K562 (cell line): ENCODE measurements around the gene KRT38. TPM values are rescaled to one million over a fixed set of nuclear protein-coding genes. Genes with fewer than 3 reads are reported as not detected.

ENCODE experiments used
- ATAC-seq: fragments of 200-7000 bp; cut with Tn5 transposase; 3 replicates; pipeline ENCODE4 v1.9.1; 2020; ENCODE audit warnings: moderate library complexity
- BruUV-seq: library from RNA; stranded (reverse); fragments of 400-500 nt; replicated peaks from 2 replicates; lab custom pipeline; 2021; lab: Mats Ljungman, UMichigan
- CTCF ChIA-PET: fragments of 300-600 bp; formaldehyde crosslinking; extraction: SDS; loops from one replicate; lab custom pipeline; 2021; ENCODE audit warnings: low intra/inter-chr PET ratio; lab: Yijun Ruan, JAX
- POLR2A ChIA-PET: fragments of 300-600, 350-650 bp; sonication (Branson Sonifier 250); formaldehyde crosslinking; extraction: SDS; loops from one replicate; lab custom pipeline; 2021; ENCODE audit warnings: antibody characterized with exemption, inconsistent platforms; lab: Yijun Ruan, JAX
- DNase-seq, 4 experiments: peaks; one replicate each; pipeline versions ENCODE4 v3.0.0 to v3.0.0-alpha.2; 2011 to 2018; ENCODE audit warnings: low spot score in 3 of 4, mixed read lengths in 3 of 4; ENCODE audit errors: extremely low read depth in 1 of 4
- FAIRE-seq: peaks from 2 replicates; lab custom pipeline; 2011; peaks lifted over from hg19 to GRCh38; lab: Jason Lieb, UNC
- H2AFZ ChIP-seq: 2 replicates; pipeline ENCODE4 v1.6.0; 2011; ENCODE audit warnings: low read depth, low read length, control low read depth, inconsistent platforms
- H3K27ac ChIP-seq: fragments of 200-600 bp; 3 replicates; pipeline ENCODE4 v1.8.0; 2011; ENCODE audit warnings: low read depth, mild to moderate bottlenecking, control low read depth, inconsistent platforms, low read length, moderate library complexity, mixed read lengths; ENCODE audit errors: extremely low read depth
- H3K27me3 ChIP-seq, 2 experiments: fragments of 300-600 bp in 1 of 2; 2 replicates in 1 of 2; 3 replicates in 1 of 2; pipeline versions ENCODE4 v1.6.0 to v1.8.0; 2011; ENCODE audit warnings: inconsistent platforms in 2 of 2, low read length in 2 of 2, mild to moderate bottlenecking in 1 of 2, mixed read lengths in 1 of 2, moderate library complexity in 1 of 2; ENCODE audit not compliant: control insufficient read depth in 2 of 2, insufficient read depth in 2 of 2
- H3K36me3 ChIP-seq: fragments of 300-600 bp; 3 replicates; pipeline ENCODE4 v1.8.0; 2011; ENCODE audit warnings: mild to moderate bottlenecking, low read length, inconsistent platforms; ENCODE audit not compliant: control insufficient read depth, insufficient read depth
- H3K4me1 ChIP-seq, 2 experiments: fragments of 200-600 bp in 1 of 2; replicated peaks in 1 of 2; 2 replicates in 1 of 2; 3 replicates in 1 of 2; pipeline versions ENCODE4 v1.5.1 to v1.8.0; 2011; ENCODE audit warnings: inconsistent platforms in 2 of 2, low read length in 2 of 2, mild to moderate bottlenecking in 1 of 2, mixed read lengths in 1 of 2, moderate library complexity in 1 of 2; ENCODE audit not compliant: control insufficient read depth in 2 of 2, insufficient read depth in 2 of 2
- H3K4me2 ChIP-seq: 2 replicates; pipeline ENCODE4 v1.6.1; 2011; ENCODE audit warnings: low read length, control low read depth, inconsistent platforms, mixed read lengths; ENCODE audit not compliant: insufficient read depth
- H3K4me3 ChIP-seq: fragments of 200-600 bp; sonication (generic), shearing (Covaris generic); 2 replicates; pipeline ENCODE4 v1.5.1; 2016; ENCODE audit warnings: control low read depth, inconsistent platforms
- H3K79me2 ChIP-seq: fragments of 200-600 bp; 3 replicates; pipeline ENCODE4 v1.8.0; 2011; ENCODE audit warnings: low read length, inconsistent platforms; ENCODE audit not compliant: control insufficient read depth, insufficient read depth
- H3K9ac ChIP-seq, 2 experiments: 2 replicates each; pipeline versions ENCODE4 v1.6.0 to v1.6.1; 2011; ENCODE audit warnings: low read depth in 2 of 2, low read length in 2 of 2, control low read depth in 1 of 2, inconsistent platforms in 1 of 2, mild to moderate bottlenecking in 1 of 2, mixed read lengths in 1 of 2; ENCODE audit not compliant: insufficient read depth in 1 of 2
- H3K9me1 ChIP-seq: one replicate; pipeline ENCODE4 v1.6.0; 2011; ENCODE audit warnings: inconsistent platforms, mild to moderate bottlenecking, low read length, moderate library complexity; ENCODE audit not compliant: control insufficient read depth, insufficient read depth
- H3K9me3 ChIP-seq: replicated peaks from 2 replicates; pipeline ENCODE4 v1.5.1; 2011; ENCODE audit warnings: low read depth, low read length, inconsistent platforms; ENCODE audit not compliant: control insufficient read depth, insufficient read depth
- H4K20me1 ChIP-seq: replicated peaks from 2 replicates; pipeline ENCODE4 v1.6.1; 2011; ENCODE audit warnings: low read length, inconsistent platforms, mixed read lengths; ENCODE audit not compliant: control insufficient read depth, insufficient read depth
- ARID1B ChIP-seq: fragments of 450-650 bp; IDR thresholded peaks from 2 replicates; pipeline ENCODE4 v1.6.1; 2016; ENCODE audit warnings: antibody characterized with exemption, mild to moderate bottlenecking, inconsistent platforms
- C11orf30 ChIP-seq: fragments of 450-650 bp; IDR thresholded peaks from 2 replicates; pipeline ENCODE4 v1.6.1; 2016; ENCODE audit warnings: low read depth, mild to moderate bottlenecking
- CBX1 ChIP-seq: sonication (generic); IDR thresholded peaks from 2 replicates; pipeline ENCODE4 v1.6.1; 2016; ENCODE audit warnings: antibody characterized with exemption, low read depth, mild to moderate bottlenecking
- MAFG ChIP-seq: fragments of 450-650 bp; conservative IDR thresholded peaks from 2 replicates; pipeline ENCODE4 v1.6.1; 2016; ENCODE audit warnings: missing genetic modification characterization, missing compliant biosample characterization
- PKNOX1 ChIP-seq: fragments of 450-650 bp; IDR thresholded peaks from 2 replicates; pipeline ENCODE4 v1.6.1; 2016
- POLR2H ChIP-seq: IDR thresholded peaks from 2 replicates; pipeline ENCODE4 v1.6.1; 2016; ENCODE audit warnings: missing genetic modification characterization, low read depth, mild to moderate bottlenecking, control low read depth, missing compliant biosample characterization, moderate library complexity
- SRSF7 ChIP-seq: fragments of 200-400 bp; formaldehyde crosslinking; optimal IDR thresholded peaks from 2 replicates; pipeline ENCODE3; 2017; ENCODE audit warnings: mild to moderate bottlenecking, low read depth, low read length
- ZBTB34 ChIP-seq: fragments of 250-450 bp; sonication (Bioruptor Pico); IDR thresholded peaks from 2 replicates; pipeline ENCODE4 v1.8.0; 2021; ENCODE audit warnings: mild to moderate bottlenecking, moderate library complexity
- ZNF695 ChIP-seq: fragments of 450-650 bp; formaldehyde crosslinking; IDR thresholded peaks from 2 replicates; pipeline ENCODE4 v1.4.0; 2020; ENCODE audit warnings: mild to moderate bottlenecking, moderate library complexity
- WGBS: fragments of 100-300 bp; shearing (Covaris generic); methylation state at CpG from one replicate; pipeline ENCODE4 v1.1.6; 2016; ENCODE audit warnings: low coverage, mixed read lengths; ENCODE audit not compliant: insufficient coverage; ENCODE audit errors: missing lambda C conversion rate; 5-methylcytosine and 5-hydroxymethylcytosine counted together
- in situ Hi-C: fragments of 300-500 bp; cut with MboI; formaldehyde crosslinking; loops from 4 replicates; pipeline ENCODE4 v1.15.0; 2018; ENCODE audit warnings: inconsistent platforms, mixed read lengths
- intact Hi-C: fragments of 100-400 bp; cut with micrococcal nuclease; formaldehyde crosslinking; loops from 2 replicates; pipeline ENCODE4 v1.14.2; 2022
- polyA plus RNA-seq, 8 experiments: library from polyadenylated mRNA; depleted of rRNA in 4 of 8; stranded (reverse) in 5 of 8; unstranded in 3 of 8; fragments of >200 nt; fragmentation: Nextera tagmentation in 2 of 8; fragmentation: Illumina TruSeq in 1 of 8; extraction: Ambion mirVana in 2 of 8; extraction: Trizol in 1 of 8; gene quantifications; 2 replicates each; pipeline versions ENCODE4 v1.2.1 to v1.2.3, GENCODE V29; 2011 to 2014; ENCODE audit warnings: inconsistent platforms in 1 of 8, missing spikeins in 1 of 8
- total RNA-seq, 7 experiments: library from RNA; depleted of rRNA in 6 of 7; stranded (reverse); fragments of >200 nt in 6 of 7; fragmentation: Illumina TruSeq in 2 of 7; extraction: Trizol in 2 of 7; gene quantifications; 2 replicates each; pipeline versions ENCODE4 v1.2.1 to v1.2.3, GENCODE V29; 2011 to 2021; ENCODE audit warnings: low replicate concordance in 1 of 7
- TF ChIP-seq, protein P1 (sequence below): sonication (generic); formaldehyde crosslinking; IDR thresholded peaks from 2 replicates; pipeline ENCODE4 v1.9.0; 2022; ENCODE audit warnings: mild to moderate bottlenecking, missing genetic modification reagents

KRT38 gene
- total and polyA plus RNA-seq, 9 of the 15 experiments (the other 6 are each of a cell fraction or from before 2014, with no cell fraction given), result not detected

DNA sequence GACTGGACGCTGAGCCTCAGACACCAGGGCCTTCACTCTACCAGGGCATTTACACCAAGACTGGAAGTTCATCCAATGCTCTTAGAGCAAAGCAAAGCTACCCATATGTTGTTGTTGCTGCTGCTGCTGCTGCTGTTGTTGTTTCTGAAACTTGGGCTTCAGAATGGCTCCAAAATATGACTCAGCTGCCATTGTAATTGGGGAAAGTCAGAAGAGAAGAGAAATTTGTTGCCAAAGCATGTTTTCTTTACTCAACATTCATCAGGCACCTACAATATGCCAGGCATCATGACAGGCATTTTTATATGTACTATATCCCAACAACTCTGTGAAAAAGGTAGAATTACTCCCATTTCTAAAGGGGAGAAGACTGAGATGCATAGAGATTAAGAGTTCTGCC is 14.5 kb upstream of the KRT38 start:
- no peak for TF ChIP-seq SRSF7
- no peak for ATAC-seq
- in situ Hi-C loops, result no loop called here
- intact Hi-C loops, result no loop called here
- Histone ChIP-seq H2AFZ (no peak overlapping the region), H3K4me3 (no peak overlapping the region), H3K36me3 (no peaks in the 10 kb centered on the region), H3K4me1 (no peaks in the 10 kb centered on the region; a peak in 1 of 5 replicates), H3K27me3 (peaks cover 0 to 5% of the 10 kb centered on the region in 2 experiments; a peak in 2 of 5 replicates), H3K4me2 (no peak overlapping the region), H3K9me1 (no peaks in the 10 kb centered on the region), H3K9me3 (no peaks in the 10 kb centered on the region; the same call in 1 of the 2 replicates), H4K20me1 (no peaks in the 10 kb centered on the region), H3K27ac (no peak overlapping the region), H3K9ac (no peak overlapping the region), H3K79me2 (no peaks in the 10 kb centered on the region)
- BruUV-seq, result no TSS peak
- 0% methylated on average over 1 of the region's 1 CpG for WGBS
- DNase-seq, result no peak
- no peak for FAIRE-seq
- ChIA-PET POLR2A (interaction anchor here (0.7 kb wide), 1 partner anchor 31 kb away, joined by 3 read pairs; no protein-coding TSS in a partner anchor), CTCF (no interaction called here)

DNA sequence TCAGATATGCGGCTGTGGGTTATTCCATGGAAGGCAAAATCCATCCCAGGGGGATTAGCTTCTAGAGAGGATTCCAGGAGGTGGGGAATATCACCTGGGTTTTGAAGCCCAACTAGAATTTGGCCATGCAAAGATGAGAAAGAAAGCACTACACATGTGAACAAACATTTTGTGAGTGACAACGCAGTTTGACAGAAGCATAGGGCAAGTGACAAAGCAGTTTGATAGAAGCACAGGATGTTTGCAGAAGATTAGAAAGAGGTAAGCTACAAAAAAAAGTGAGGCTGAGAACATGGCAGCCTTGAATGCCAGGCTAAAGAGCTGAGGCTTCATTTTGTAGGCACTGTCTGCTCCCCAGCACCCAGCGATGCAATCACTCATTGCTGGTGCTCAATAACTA is 12.3 kb upstream of the KRT38 start:
- Histone ChIP-seq H3K79me2 (no peaks in the 10 kb centered on the region), H3K27me3 (peaks cover 2 to 4% of the 10 kb centered on the region in 2 experiments; a peak in 1 of 5 replicates), H3K9me1 (no peaks in the 10 kb centered on the region), H3K4me2 (no peak overlapping the region), H2AFZ (no peak overlapping the region), H3K9ac (no peak overlapping the region), H3K4me3 (no peak overlapping the region), H3K4me1 (no peaks in the 10 kb centered on the region), H3K27ac (no peak overlapping the region), H3K36me3 (no peaks in the 10 kb centered on the region), H3K9me3 (no peaks in the 10 kb centered on the region; the same call in 1 of the 2 replicates), H4K20me1 (no peaks in the 10 kb centered on the region)
- in situ Hi-C loops (no loop called here), intact Hi-C loops (no loop called here)
- ATAC-seq (no peak), DNase-seq (no peak), FAIRE-seq (no peak)
- WGBS, result 0% methylated on average over 3 of the region's 3 CpGs
- POLR2A ChIA-PET, result interaction anchor here (0.7 kb wide), 1 partner anchor 84 kb away, joined by 3 read pairs; the partner anchor contains the start of gene KRT33B
- BruUV-seq, result no TSS peak
- CTCF ChIA-PET, result no interaction called here
- TF ChIP-seq CBX1 (no peak), ARID1B (0 out of 2 replicates have a peak, but pooled peaks have one; percentile 11), POLR2H (tag) (no peak), ZBTB34 (CRISPR knock-in tag) (no peak), PKNOX1 (peak; percentile 47; the same call in 1 of the 2 replicates), MAFG (tag) (peak; percentile 49), ZNF695 (no peak), C11orf30 (peak; percentile 55; the same call in 1 of the 2 replicates)
- TF ChIP-seq, protein P1, sequence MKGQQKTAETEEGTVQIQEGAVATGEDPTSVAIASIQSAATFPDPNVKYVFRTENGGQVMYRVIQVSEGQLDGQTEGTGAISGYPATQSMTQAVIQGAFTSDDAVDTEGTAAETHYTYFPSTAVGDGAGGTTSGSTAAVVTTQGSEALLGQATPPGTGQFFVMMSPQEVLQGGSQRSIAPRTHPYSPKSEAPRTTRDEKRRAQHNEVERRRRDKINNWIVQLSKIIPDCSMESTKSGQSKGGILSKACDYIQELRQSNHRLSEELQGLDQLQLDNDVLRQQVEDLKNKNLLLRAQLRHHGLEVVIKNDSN (CRISPR knock-in tag), result no peak
